Measurements from ENCODE around the gene ZRANB3.
"Not testable (repeated sequence)": the region's sequence is repeated elsewhere in the genome, so short reads cannot be mapped to it uniquely, and the experiment has no call there.

ZRANB3 gene

GRCh38 chr2:135435155-135435554 is 95.9 kb downstream of the ZRANB3 start:
- not testable (repeated sequence) for H3K4me3 ChIP-seq (ENCODE audit: low read length, poor library complexity, severe bottlenecking); H3K4me2 ChIP-seq (ENCODE audit: low read depth, low read length, poor library complexity, severe bottlenecking); H3K9me2 ChIP-seq (replicated peaks; ENCODE audit: low read depth, low read length); H3K9me3 ChIP-seq (ENCODE audit: insufficient read depth, low read depth, low read length); H4K20me1 ChIP-seq (ENCODE audit: insufficient read depth, low read length, poor library complexity, severe bottlenecking); H2AFZ ChIP-seq (ENCODE audit: low read length); H3K79me2 ChIP-seq (ENCODE audit: insufficient read depth, low read length); H3K4me1 ChIP-seq (ENCODE audit: insufficient read depth, low read length, poor library complexity, severe bottlenecking); H3K9ac ChIP-seq (ENCODE audit: low read depth, low read length, poor library complexity, severe bottlenecking); H3K27me3 ChIP-seq (ENCODE audit: insufficient read depth, low read length, poor library complexity, severe bottlenecking); H3K36me3 ChIP-seq (ENCODE audit: insufficient read depth, low read length); H3F3A ChIP-seq (ENCODE audit: low read depth)

- no peaks in the 10 kb centered on the region for H3K36me3 ChIP-seq (ENCODE audit: insufficient read depth, low read length)
- no peak overlapping the region for H3K4me3 ChIP-seq (ENCODE audit: low read length, poor library complexity, severe bottlenecking)
- H3K4me2 ChIP-seq (ENCODE audit: low read depth, low read length, poor library complexity, severe bottlenecking), result no peak overlapping the region
- no peaks in the 10 kb centered on the region for H3K4me1 ChIP-seq (ENCODE audit: insufficient read depth, low read length, poor library complexity, severe bottlenecking)
- H3F3A ChIP-seq (ENCODE audit: low read depth), result no peaks in the 10 kb centered on the region
- peaks cover 4% of the 10 kb centered on the region; the same call in 1 of the 2 replicates for H3K9me3 ChIP-seq (ENCODE audit: insufficient read depth, low read depth, low read length)
- H3K27me3 ChIP-seq (ENCODE audit: insufficient read depth, low read length, poor library complexity, severe bottlenecking), result no peaks in the 10 kb centered on the region
- no peaks in the 10 kb centered on the region for H4K20me1 ChIP-seq (ENCODE audit: insufficient read depth, low read length, poor library complexity, severe bottlenecking)
- H3K9me2 ChIP-seq (replicated peaks; ENCODE audit: low read depth, low read length), result no peaks in the 10 kb centered on the region
- H3K79me2 ChIP-seq (ENCODE audit: insufficient read depth, low read length), result no peaks in the 10 kb centered on the region
- TF ChIP-seq CTCF (conservative IDR thresholded peaks at IDR 0.05; ENCODE audit: low read length), result no peak
- no peak for TF ChIP-seq EZH2phosphoT487 (IDR thresholded peaks at IDR 0.05; ENCODE audit: borderline replicate concordance)
- no peak overlapping the region for H3K9ac ChIP-seq (ENCODE audit: low read depth, low read length, poor library complexity, severe bottlenecking)
- H2AFZ ChIP-seq (ENCODE audit: low read length), result no peak overlapping the region
These were observed 106.2 kb downstream of the ZRANB3 start for GRCh38 chr2:135424849-135425248.

- no peak overlapping the region for H3K4me2 ChIP-seq (ENCODE audit: low read depth, low read length, poor library complexity, severe bottlenecking)
- no peaks in the 10 kb centered on the region for H4K20me1 ChIP-seq (ENCODE audit: insufficient read depth, low read length, poor library complexity, severe bottlenecking)
- H3K36me3 ChIP-seq (ENCODE audit: insufficient read depth, low read length), result no peaks in the 10 kb centered on the region
- H3F3A ChIP-seq (ENCODE audit: low read depth), result no peaks in the 10 kb centered on the region
- H3K4me1 ChIP-seq (ENCODE audit: insufficient read depth, low read length, poor library complexity, severe bottlenecking), result no peaks in the 10 kb centered on the region
- no peak overlapping the region for H2AFZ ChIP-seq (ENCODE audit: low read length)
- no peaks in the 10 kb centered on the region for H3K27me3 ChIP-seq (ENCODE audit: insufficient read depth, low read length, poor library complexity, severe bottlenecking)
- H3K9me2 ChIP-seq (replicated peaks; ENCODE audit: low read depth, low read length), result no peaks in the 10 kb centered on the region
- H3K9me3 ChIP-seq (ENCODE audit: insufficient read depth, low read depth, low read length), result peaks cover 4% of the 10 kb centered on the region; the same call in 1 of the 2 replicates
- no peaks in the 10 kb centered on the region for H3K79me2 ChIP-seq (ENCODE audit: insufficient read depth, low read length)
- no peak overlapping the region for H3K9ac ChIP-seq (ENCODE audit: low read depth, low read length, poor library complexity, severe bottlenecking)
- TF ChIP-seq EZH2phosphoT487 (IDR thresholded peaks at IDR 0.05; ENCODE audit: borderline replicate concordance), result no peak
- TF ChIP-seq CTCF (conservative IDR thresholded peaks at IDR 0.05; ENCODE audit: low read length), result no peak
- H3K4me3 ChIP-seq (ENCODE audit: low read length, poor library complexity, severe bottlenecking), result no peak overlapping the region
These were observed 108.1 kb downstream of the ZRANB3 start for GRCh38 chr2:135422898-135423297.

GRCh38 chr2:135411646-135412045 is 119.4 kb downstream of the ZRANB3 start:
- Histone ChIP-seq H2AFZ (ENCODE audit: low read length) (no peak overlapping the region), H3K9me2 (replicated peaks; ENCODE audit: low read depth, low read length) (no peaks in the 10 kb centered on the region), H3K4me1 (ENCODE audit: insufficient read depth, low read length, poor library complexity, severe bottlenecking) (no peaks in the 10 kb centered on the region), H3K27me3 (ENCODE audit: insufficient read depth, low read length, poor library complexity, severe bottlenecking) (no peaks in the 10 kb centered on the region), H3K9ac (ENCODE audit: low read depth, low read length, poor library complexity, severe bottlenecking) (no peak overlapping the region), H3F3A (ENCODE audit: low read depth) (no peaks in the 10 kb centered on the region), H3K4me2 (ENCODE audit: low read depth, low read length, poor library complexity, severe bottlenecking) (no peak overlapping the region), H4K20me1 (ENCODE audit: insufficient read depth, low read length, poor library complexity, severe bottlenecking) (no peaks in the 10 kb centered on the region), H3K4me3 (ENCODE audit: low read length, poor library complexity, severe bottlenecking) (no peak overlapping the region), H3K36me3 (ENCODE audit: insufficient read depth, low read length) (no peaks in the 10 kb centered on the region), H3K79me2 (ENCODE audit: insufficient read depth, low read length) (no peaks in the 10 kb centered on the region), H3K9me3 (ENCODE audit: insufficient read depth, low read depth, low read length) (no peaks in the 10 kb centered on the region)
- TF ChIP-seq CTCF (conservative IDR thresholded peaks at IDR 0.05; ENCODE audit: low read length), result no peak
- TF ChIP-seq EZH2phosphoT487 (IDR thresholded peaks at IDR 0.05; ENCODE audit: borderline replicate concordance), result no peak
